ENCODE results near the gene KRTAP17-1.
"Not testable (repeated sequence)": the region's sequence is repeated elsewhere in the genome, so short reads cannot be mapped to it uniquely, and the experiment has no call there.

Gene KRTAP17-1

GRCh38 chr17:41304091-41304490 is 11.4 kb downstream of the KRTAP17-1 start:
- DNase-seq (ENCODE audit: low read depth in 2 of 3, low spot score in 2 of 3) = no peak

- DNase-seq (ENCODE audit: low read depth in 2 of 3, low spot score in 2 of 3) = no peak
Measured at GRCh38 chr17:41302981-41303380, 12.5 kb downstream of the KRTAP17-1 start.

GRCh38 chr17:41301916-41302901 is 13.3 kb downstream of the KRTAP17-1 start, which contains the start of gene KRTAP29-1:
Gene KRTAP29-1, minus strand, starts transcription at chr17:41302851. Its CDS starts 0 bp downstream, at chr17:41302851.
- no peak for DNase-seq (ENCODE audit: low read depth in 2 of 3, low spot score in 2 of 3)

- DNase-seq (ENCODE audit: low read depth in 2 of 3, low spot score in 2 of 3) = no peak
Measured at GRCh38 chr17:41301204-41301790, 14.2 kb downstream of the KRTAP17-1 start.

- no peak for DNase-seq (ENCODE audit: low read depth in 2 of 3, low spot score in 2 of 3)
Measured at GRCh38 chr17:41298458-41299135, 16.9 kb downstream of the KRTAP17-1 start.

- DNase-seq (ENCODE audit: low read depth in 2 of 3, low spot score in 2 of 3) = no peak
Measured at GRCh38 chr17:41296846-41297245, 18.7 kb downstream of the KRTAP17-1 start.

- no peak for DNase-seq (ENCODE audit: low read depth in 2 of 3, low spot score in 2 of 3)
Measured at GRCh38 chr17:41294016-41294415, 21.5 kb downstream of the KRTAP17-1 start.

GRCh38 chr17:41287050-41287449 is 28.5 kb downstream of the KRTAP17-1 start:
- no peak for DNase-seq (ENCODE audit: low read depth in 2 of 3, low spot score in 2 of 3)

- no peak for DNase-seq (ENCODE audit: low read depth in 2 of 3, low spot score in 2 of 3)
Measured at GRCh38 chr17:41284546-41284945, 31.0 kb downstream of the KRTAP17-1 start.

GRCh38 chr17:41284043-41284442 is 31.5 kb downstream of the KRTAP17-1 start:
- DNase-seq (ENCODE audit: low read depth in 2 of 3, low spot score in 2 of 3) = no peak

GRCh38 chr17:41278176-41278955 is 37.1 kb downstream of the KRTAP17-1 start:
- DNase-seq (ENCODE audit: low read depth in 2 of 3, low spot score in 2 of 3) = no peak

- not testable (repeated sequence) for DNase-seq (ENCODE audit: low read depth in 2 of 3, low spot score in 2 of 3)
Measured at GRCh38 chr17:41275648-41276190, 39.8 kb downstream of the KRTAP17-1 start, which contains the start of gene KRTAP9-7. Gene KRTAP9-7, plus strand, starts transcription at chr17:41275698. Its CDS starts 0 bp downstream, at chr17:41275698.

- no peak for DNase-seq (ENCODE audit: low read depth in 2 of 3, low spot score in 2 of 3)
Measured at GRCh38 chr17:41271858-41272257, 43.7 kb downstream of the KRTAP17-1 start.

GRCh38 chr17:41271323-41271722 is 44.2 kb downstream of the KRTAP17-1 start:
- not testable (repeated sequence) for DNase-seq (ENCODE audit: low read depth in 2 of 3, low spot score in 2 of 3)

GRCh38 chr17:41267711-41268110 is 47.8 kb downstream of the KRTAP17-1 start:
- no peak for DNase-seq (ENCODE audit: low read depth in 2 of 3, low spot score in 2 of 3)

- DNase-seq (ENCODE audit: low read depth in 2 of 3, low spot score in 2 of 3) = no peak
Measured at GRCh38 chr17:41265078-41265477, 50.4 kb downstream of the KRTAP17-1 start, which contains the start of gene KRTAP9-6. Gene KRTAP9-6, plus strand, starts transcription at chr17:41265378. Its CDS starts 0 bp downstream, at chr17:41265378.

All from activated CD8-positive, alpha-beta memory T cell treated with anti-CD3 and anti-CD28 coated beads for 48 hours (primary cell).